Measurements from ENCODE around the gene DNM3. TPM values are rescaled to one million over a fixed set of nuclear protein-coding genes. Genes with fewer than 3 reads are reported as not detected.

The DNM3 gene
- total and polyA plus RNA-seq, 12 donors: 7.2 to 78.6 (median 18.4) TPM

- H3K4me3 ChIP-seq: no peak overlapping the region
- no peak overlapping the region for H3K27ac ChIP-seq
- no peaks in the 10 kb centered on the region for H3K9me3 ChIP-seq (replicated peaks in 1 of 3)
- TF ChIP-seq POLR2A (IDR thresholded peaks at IDR 0.05) (no peak), CTCF (IDR thresholded peaks at IDR 0.05) (no peak)
- DNase-seq: no peak
- no peaks in the 10 kb centered on the region for H3K36me3 ChIP-seq (replicated peaks in 1 of 2)
- peaks cover 8 to 9% of the 10 kb centered on the region in 2 donors for H3K4me1 ChIP-seq (replicated peaks in 1 of 2)
- no peaks in the 10 kb centered on the region for H3K27me3 ChIP-seq
- intact Hi-C loops (cut with DNase I): no loop called here
Measured at GRCh38 chr1:172169836-172170235, 328.5 kb downstream of the DNM3 start.

- intact Hi-C loops (cut with DNase I): no loop called here
- TF ChIP-seq POLR2A (IDR thresholded peaks at IDR 0.05) (no peak), CTCF (IDR thresholded peaks at IDR 0.05) (no peak)
- no peak for DNase-seq
- no peak overlapping the region for H3K27ac ChIP-seq
- H3K27me3 ChIP-seq: no peaks in the 10 kb centered on the region
- H3K9me3 ChIP-seq (replicated peaks in 1 of 3): no peaks in the 10 kb centered on the region
- no peak overlapping the region for H3K4me3 ChIP-seq
- H3K4me1 ChIP-seq (replicated peaks in 1 of 2): peaks cover 7 to 9% of the 10 kb centered on the region in 2 donors
- WGBS, 4 donors: 91 to 96% (median 95%) methylated on average over 5 of the region's 5 CpGs
- H3K36me3 ChIP-seq (replicated peaks in 1 of 2): no peaks in the 10 kb centered on the region
Measured at GRCh38 chr1:172172352-172172831, 331.1 kb downstream of the DNM3 start.

- intact Hi-C loops (cut with DNase I): no loop called here
- 93 to 100% (median 94%) methylated on average over 1 of the region's 1 CpG for WGBS, 4 donors
- no peak overlapping the region for H3K27ac ChIP-seq
Measured at GRCh38 chr1:172176206-172176605, 334.9 kb downstream of the DNM3 start.

GRCh38 chr1:172177849-172178248 is 336.6 kb downstream of the DNM3 start:
- WGBS, 4 donors: 96 to 100% (median 99%) methylated on average over 2 of the region's 2 CpGs
- no peak for DNase-seq

More at GRCh38 chr1:172176206-172176605, 334.9 kb downstream of the DNM3 start:
- Histone ChIP-seq H3K9me3 (replicated peaks in 1 of 3) (no peaks in the 10 kb centered on the region), H3K27me3 (no peaks in the 10 kb centered on the region), H3K4me3 (no peak overlapping the region), H3K36me3 (replicated peaks in 1 of 2) (no peaks in the 10 kb centered on the region), H3K4me1 (replicated peaks in 1 of 2) (peaks cover 10 to 18% of the 10 kb centered on the region in 2 donors)
- no peak for DNase-seq
- TF ChIP-seq POLR2A (IDR thresholded peaks at IDR 0.05) (no peak), CTCF (IDR thresholded peaks at IDR 0.05) (no peak)

More at GRCh38 chr1:172177849-172178248, 336.6 kb downstream of the DNM3 start:
- H3K9me3 ChIP-seq (replicated peaks in 1 of 3): no peaks in the 10 kb centered on the region
- intact Hi-C loops (cut with DNase I): no loop called here
- no peak overlapping the region for H3K4me3 ChIP-seq
- TF ChIP-seq POLR2A (IDR thresholded peaks at IDR 0.05): no peak
- TF ChIP-seq CTCF (IDR thresholded peaks at IDR 0.05): no peak
- peaks cover 19 to 29% of the 10 kb centered on the region in 2 donors for H3K4me1 ChIP-seq (replicated peaks in 1 of 2)
- H3K27me3 ChIP-seq: no peaks in the 10 kb centered on the region
- H3K36me3 ChIP-seq (replicated peaks in 1 of 2): no peaks in the 10 kb centered on the region
- no peak overlapping the region for H3K27ac ChIP-seq

Data from adrenal gland (tissue), 12 donors.